HTR-8/SVneo (cell line): Measurements from ENCODE around the gene TAOK2.
"Not testable (repeated sequence)": the region's sequence is repeated elsewhere in the genome, so short reads cannot be mapped to it uniquely, and the experiment has no call there.

Source experiments
- DNase-seq: peaks from one replicate; pipeline ENCODE4 v3.0.0; 2011; ENCODE audit warnings: low spot score, mixed read lengths; ENCODE audit not compliant: insufficient read length
- FAIRE-seq: peaks from 2 replicates; lab custom pipeline; 2011; peaks lifted over from hg19 to GRCh38; lab: Jason Lieb, UNC

The TAOK2 gene

DNA sequence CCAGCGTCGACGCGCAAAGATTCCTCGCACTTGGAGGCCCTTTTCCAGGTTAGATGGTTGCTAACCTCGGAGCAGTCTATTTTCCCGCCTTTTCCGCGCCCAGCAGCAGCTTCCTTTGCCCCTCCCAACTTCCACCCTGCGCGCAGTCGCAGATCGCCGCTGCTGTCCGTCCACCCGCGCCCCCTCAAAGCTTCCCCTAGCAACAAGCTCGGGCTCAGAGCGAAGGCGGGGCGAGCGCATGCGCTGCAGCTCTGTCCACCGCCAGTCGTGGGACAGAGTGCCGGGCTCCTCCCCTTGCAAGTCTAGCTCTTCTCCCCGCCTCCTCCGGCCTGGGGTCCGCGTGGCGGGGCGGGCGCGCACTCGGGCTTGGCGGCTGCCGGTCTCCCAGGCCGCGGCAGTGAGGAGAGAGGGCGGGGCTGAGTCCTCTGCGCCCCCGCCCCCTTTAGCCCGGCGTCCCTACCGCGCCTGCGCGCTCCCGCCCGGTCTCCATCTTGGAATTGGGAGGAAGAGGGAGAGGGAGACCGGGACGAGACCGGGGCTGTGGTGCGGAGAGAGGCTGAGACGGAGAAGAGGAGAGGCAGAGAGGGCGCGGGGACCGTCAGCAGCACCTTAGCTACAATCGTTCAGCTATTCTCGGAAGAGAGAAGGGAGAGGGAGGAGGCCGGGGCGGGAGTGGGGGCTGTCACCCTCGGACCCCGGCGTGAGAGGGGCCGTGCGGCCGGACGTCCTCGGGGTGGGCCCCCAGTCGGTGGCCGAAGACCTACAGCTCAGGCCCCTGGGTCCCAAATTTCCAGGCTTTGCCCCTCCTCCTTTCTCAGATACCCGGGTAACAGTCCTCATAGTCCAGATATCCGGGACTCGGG, at the start of gene TAOK2:
TAOK2 (plus strand) TSS at position 485 of the 863 bp plus-strand sequence. CDS start 3,905 bp downstream, outside the sequence.
- FAIRE-seq, result peak; percentile 62

DNA sequence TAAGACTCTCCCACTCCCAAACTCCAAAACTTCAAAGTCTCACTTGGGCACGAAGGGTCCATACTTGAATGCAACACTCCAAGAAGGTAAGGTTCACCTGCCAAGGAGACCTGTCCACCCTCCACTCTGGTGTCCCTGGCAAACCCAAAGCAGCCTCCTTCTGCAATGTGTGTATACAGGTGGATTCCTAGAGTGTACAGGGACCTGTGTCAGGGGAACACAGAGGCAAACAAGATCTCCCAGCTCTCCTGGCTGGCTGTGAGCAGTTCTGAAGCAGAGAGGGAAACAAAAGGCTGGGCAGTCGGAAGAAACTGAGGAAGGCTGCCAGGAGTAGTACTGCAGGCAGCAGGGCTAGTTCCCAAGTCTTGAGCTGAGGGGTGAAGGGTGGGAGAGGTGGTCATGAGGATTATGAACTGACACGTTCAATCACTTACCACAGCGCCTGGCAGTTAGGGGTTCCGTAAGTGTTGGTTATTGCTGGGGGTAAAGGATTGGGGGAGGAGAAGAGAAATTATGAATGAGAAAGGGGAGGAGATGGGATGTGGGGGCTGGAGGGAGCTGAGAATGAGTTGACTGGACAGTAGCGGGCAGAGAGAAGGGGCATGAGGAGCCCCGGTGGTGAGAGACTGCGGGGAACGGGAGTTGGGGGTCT, 48.4 kb upstream of the TAOK2 start:
- DNase-seq, result no peak

More for the DNA sequence above, at the start of gene TAOK2:
- peak; percentile 98 for DNase-seq

DNA sequence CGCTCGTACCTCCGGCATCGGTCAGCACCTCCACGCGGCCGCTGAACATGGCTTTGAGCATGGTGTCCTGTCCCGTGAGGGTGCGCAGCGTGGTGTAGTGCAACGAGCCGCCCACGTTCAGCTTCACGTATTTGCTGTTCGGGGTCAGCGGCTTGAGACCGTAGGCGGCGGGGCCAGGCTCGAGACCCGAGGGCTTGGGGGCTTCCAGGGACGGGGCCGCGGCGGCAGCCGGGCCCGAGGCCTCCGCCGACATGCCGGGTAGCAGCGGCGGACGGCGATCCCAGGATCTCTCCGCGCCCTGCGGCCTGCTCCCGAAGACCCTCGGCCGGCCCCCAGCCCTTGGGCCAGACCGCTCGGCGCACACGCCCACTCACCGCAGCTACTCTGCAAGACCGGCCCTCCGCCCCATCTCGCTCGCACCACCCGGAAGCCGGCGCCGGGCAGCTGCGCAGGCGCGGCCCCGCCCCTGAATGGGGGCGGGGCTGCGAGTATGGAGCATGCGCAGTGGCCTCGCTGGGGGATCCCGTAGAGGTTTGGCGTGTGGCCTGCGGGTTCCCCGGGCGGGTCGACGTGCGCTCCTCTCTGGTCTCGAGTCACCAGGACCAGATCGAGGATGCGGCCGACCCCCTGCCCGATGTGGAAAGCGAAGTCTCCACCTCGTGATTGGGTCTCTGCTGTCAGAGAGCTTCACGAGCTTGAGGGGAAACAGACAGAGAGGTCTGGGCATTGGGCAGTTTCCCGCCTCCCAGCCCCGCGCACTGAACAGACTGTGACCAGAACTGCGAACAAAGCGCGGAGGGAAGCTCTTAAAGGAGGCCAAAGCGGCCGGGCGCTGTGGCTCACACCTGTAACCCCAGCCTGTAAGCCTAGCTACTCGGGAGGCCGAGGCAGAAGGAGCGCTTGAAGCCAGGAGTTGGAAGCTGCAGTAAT, 47.6 kb upstream of the TAOK2 start, which contains the start of gene KCTD13:
KCTD13 (minus strand) TSS at position 446 of the 930 bp plus-strand sequence; CDS start at position 253, 193 bp downstream.
- peak; percentile 70 for FAIRE-seq
- peak; percentile 96 for DNase-seq

More for the DNA sequence above, 48.4 kb upstream of the TAOK2 start:
- FAIRE-seq, result no peak

DNA sequence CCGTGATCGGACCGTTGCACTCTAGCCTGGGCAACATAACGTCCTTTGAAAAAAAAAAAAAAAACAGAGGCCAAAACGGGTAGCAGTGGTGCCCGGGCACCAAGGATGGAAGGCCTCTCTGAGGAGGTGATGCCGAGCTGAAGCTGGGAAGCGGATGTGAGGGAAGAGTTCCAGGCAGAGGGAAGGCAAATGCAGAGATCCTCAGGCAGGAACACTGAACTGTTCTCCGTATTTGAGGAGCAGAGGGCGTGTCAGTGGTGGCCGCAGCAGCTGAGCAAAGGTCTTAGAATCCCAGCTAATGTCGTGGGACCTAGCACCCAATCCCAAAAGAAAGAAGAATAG, 47.0 kb upstream of the TAOK2 start:
- DNase-seq, result no peak
- FAIRE-seq, result no peak

DNA sequence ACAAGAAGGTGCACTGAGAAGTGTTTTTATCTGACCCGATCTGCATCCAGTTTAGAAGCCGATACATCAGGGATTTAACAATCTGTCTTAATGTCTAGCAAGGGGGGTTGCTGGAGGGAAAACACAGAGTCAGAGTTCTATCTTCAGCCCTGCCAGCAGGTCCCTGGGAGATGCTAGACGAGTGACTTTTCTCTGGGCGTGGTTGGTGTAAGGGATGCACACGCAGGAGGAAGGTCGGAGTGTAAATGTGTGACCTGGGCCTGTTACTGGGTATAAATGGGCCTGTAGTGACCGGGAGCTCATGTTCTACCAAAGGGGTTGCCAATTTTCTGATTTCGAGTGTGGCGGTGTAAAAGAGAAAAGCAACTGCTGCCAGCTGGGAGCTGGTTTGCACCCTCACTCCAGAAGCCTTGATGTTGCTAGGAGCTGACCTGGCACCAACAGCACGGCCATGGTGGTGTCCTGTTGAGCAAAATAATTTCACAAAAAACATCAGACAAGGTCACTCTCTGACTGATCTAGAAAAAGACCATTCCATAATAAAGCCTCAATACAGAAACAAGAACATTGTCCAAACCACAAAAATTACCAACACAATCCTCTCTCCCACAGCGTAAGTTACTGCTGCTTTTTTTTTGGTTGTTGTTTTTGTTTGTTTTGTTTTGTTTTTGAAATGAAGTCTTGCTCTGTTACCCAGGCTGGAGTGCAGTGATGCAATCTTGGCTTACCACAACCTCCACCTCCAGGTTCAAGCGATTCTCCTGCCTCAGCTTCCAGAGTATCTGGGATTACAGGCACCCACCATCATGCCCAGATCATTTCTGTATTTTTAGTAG, 46.4 kb upstream of the TAOK2 start:
- FAIRE-seq (no peak), DNase-seq (no peak)

DNA sequence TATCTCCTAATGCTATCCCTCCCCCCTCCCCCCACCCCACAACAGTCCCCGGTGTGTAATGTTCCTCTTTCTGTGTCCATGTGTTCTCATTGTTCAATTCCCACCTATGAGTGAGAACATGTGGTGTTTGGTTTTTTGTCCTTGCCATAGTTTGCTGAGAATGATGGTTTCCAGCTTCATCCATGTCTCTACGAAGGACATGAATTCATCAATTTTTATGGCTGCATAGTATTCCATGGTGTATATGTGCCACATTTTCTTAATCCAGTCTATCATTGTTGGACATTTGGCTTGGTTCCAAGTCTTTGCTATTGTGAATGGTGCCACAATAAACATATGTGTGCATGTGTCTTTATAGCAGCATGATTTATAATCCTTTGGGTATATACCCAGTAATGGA, 41.9 kb upstream of the TAOK2 start:
- not testable (repeated sequence) for DNase-seq, FAIRE-seq

DNA sequence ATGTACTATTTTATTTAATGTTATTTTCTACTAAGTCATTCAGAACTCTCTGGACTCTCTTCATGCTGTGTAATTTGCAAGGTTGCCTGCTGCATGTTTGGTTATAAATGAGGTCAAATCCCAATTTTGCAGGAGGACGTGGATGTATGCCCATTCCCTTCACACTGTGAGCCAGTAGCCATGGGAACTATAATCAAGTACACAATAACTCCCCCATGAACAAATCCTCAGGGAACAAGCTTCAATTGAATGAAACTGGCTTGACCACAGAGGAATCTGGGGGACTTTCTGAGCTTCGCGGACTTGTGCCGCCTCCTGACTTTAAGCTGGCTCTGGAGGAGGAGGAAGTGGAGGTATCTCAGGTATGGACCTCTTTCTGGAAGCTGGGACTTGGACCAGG, 33.0 kb upstream of the TAOK2 start:
- DNase-seq, result no peak
- FAIRE-seq, result no peak

DNA sequence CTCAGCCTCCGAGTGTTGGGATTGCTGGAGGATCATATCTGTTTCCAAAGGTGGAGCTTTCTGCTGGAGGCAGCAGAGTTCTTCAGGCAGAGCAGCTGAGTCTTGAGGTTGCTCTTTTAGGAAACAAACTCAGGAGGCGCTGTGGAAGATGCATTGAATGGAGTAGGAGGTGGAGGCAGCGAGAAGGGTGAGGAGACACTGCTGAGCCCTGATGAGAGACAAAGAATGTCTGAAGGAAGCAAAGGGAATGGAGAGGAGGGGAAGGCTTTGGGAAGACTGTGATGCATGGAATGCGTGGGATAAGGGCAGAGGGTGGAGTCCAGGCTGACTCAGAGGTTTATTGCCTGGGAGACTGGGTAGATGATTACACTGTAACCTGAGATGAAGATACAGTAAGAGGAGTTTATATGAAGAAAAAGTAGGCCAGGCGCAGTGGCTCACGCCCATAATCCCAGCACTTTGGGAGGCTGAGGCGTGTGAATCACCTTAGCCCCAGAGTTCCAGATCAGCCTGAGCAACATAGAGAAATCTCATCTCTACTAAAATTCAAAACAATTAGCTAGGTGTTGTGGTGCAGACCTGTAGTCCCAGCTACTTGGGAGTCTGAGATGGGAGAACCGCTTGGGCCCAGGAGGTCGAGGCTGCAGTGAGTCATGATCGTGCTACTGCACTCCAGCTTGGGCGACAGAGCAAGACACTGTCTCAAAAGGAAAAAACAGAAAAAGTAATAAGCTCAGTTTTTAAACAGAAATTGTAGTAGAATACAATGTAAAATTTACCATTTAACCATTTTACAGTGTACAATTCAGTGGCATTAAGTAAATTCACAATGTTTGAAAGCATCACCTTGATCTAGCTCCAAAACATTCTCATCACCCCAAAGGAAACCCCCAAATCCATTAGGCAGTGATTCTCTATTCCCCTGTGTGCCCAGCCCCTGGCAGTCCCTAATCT, 29.5 kb upstream of the TAOK2 start:
- FAIRE-seq (peak; percentile 16), DNase-seq (peak; percentile 94)

DNA sequence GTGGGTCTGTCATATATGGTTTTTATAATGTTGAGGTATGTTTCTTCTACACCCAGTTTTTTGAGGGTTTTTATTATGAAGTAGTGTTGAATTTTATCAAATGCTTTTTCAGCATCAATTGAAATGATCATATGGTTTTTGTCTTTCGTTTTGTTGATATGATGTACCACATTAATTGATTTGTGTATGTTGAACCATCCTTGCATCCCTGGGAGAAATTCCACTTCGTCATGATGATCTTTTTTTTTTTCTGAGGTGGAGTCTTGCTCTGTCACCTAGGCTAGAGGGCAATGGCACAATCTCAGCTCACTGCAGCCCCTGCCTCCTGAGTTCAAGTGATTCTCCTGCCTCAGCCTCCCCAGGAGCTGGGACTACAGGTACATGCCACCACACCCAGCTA, 25.8 kb upstream of the TAOK2 start:
- FAIRE-seq, result no peak
- no peak for DNase-seq

DNA sequence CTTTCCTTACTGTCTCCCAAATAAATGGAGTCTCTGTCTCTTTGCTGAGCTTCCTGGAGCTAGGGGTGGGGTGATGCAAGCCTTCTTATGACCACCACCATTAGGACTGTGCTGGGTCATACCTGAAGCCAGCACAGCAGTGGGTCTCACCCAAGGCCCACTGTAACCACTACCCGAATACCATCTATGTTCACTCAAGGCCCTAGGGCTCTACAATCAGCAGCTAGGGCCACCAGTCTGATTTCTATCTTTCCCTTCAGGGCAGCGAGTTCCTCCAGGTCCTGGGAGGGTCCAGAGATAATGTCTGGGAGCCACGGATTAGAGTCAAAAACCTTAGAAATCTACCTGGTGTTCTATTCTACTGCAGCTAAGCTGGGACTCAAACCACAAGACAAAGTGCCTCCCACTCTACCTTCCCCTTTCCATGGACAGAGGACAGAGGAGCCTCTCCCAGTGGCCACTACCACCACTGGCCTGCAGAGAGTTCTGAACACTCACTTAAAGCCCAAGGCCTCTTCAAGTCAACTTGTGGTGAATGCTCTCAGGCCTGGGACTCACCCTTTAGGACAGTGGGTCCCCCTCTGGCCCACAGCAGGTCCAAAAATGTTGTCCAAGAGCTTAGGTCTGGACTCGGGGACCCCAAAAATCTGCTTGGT, 22.7 kb upstream of the TAOK2 start:
- FAIRE-seq, result no peak

DNA sequence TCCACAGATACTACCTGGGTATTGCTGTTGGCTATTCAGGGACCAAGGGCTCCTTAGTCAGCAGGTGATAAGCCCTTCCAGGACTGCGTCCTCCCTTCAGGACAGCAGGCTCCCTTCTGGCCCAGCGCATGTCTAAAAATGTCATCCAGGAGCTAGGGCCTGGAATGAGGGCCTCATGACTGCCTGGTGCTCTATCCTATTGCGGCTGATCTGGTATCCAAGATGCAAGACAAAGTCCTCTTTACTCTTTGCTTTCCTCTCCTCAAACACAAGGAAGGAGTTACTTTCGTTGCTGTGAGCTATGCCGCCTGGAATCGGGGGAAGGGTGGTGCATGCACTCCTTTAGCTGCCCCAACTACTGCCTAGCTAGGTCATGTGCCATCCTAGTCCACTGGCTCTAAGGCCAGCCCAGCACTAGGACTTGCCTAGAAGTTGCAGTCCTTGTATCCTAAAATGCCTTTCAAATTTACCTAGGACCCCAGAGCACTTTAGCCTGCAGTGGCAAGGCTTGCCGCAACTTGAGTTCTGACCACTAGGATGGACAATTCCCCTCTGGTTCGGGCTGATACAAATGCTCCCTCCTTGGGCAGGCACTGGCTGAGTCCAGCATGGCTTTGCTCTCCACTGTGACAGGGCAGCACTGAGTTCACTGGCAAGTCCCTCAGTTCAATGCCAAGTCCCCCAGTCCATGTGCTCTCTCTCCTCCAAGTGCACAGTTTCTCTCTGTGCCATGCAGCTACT, 21.9 kb upstream of the TAOK2 start:
- FAIRE-seq, result no peak
- DNase-seq, result no peak

More for the DNA sequence above, 22.7 kb upstream of the TAOK2 start:
- no peak for DNase-seq

DNA sequence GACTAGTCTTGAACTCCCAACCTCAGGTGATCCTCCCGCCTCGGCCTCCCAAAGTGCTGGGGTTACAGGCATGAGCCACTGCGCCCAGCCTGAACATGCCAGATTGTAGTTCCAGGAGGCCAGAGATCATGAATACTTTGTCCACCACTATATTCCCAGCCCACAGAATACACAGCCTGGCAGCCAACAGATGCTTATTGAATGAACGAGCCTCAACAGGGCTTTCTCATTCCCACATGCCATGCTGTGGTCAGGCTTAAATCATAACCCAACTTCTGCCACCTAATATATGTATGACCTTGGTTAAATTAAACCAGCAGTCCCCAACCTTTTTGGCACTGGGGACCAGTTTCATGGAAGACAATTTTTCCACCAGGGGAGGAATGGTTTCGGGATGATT, 14.9 kb upstream of the TAOK2 start:
- FAIRE-seq, result no peak
- no peak for DNase-seq

DNA sequence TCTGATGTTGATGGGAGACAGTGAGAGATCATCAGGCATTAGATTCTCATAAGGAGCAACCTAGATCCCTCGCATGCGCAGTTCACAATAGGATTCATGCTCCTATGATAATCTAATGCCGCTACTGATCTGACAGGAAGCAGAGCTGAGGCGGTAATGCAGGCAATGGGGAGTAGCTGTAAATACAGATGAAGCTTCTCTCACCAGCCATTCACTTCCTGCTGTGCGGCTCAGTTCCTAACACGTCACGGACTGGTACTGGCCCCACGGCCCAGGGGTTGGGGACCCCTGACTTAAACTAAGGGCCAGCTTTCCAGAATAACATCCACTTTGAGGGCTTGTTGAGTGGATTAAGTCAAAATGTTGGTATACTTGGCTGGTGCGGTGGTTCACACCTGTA, 14.4 kb upstream of the TAOK2 start:
- FAIRE-seq, result no peak
- DNase-seq, result no peak

DNA sequence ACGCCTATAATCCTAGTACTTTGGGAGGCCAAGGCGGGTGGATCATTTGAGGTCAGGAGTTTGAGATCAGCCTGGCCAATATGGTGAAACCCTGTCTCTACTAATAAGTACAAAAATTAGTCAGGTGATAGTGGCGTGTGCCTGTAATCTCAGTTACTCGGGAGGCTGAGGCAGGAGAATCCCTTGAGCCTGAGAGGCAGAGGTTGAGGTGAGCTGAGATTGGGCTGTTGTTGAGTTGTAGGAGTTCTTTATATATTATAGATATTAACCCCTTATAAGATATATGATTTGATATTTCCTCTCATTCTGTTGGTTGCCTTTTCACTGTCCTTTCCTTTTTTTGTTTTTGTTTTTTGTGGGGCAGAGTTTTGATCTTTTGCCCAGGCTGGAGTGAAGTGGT, 13.8 kb upstream of the TAOK2 start:
- DNase-seq, FAIRE-seq: not testable (repeated sequence)

DNA sequence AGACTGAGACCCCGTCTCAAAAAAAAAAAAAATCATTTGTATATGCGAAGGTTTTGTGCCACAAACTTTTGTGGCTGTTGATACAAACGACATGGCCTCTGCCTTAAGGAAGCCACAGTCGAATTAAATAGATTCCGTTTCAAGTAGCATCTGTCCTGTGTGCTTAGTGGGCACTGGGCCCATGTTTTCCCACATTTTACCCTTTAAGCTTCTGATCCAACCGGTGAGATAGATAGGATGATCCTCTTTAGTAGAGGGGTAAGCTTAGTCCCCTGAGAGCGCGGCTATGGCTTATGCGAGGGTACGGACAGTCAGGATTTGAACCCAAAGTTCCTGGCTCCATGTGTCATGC, 12.6 kb upstream of the TAOK2 start:
- FAIRE-seq, result no peak

DNA sequence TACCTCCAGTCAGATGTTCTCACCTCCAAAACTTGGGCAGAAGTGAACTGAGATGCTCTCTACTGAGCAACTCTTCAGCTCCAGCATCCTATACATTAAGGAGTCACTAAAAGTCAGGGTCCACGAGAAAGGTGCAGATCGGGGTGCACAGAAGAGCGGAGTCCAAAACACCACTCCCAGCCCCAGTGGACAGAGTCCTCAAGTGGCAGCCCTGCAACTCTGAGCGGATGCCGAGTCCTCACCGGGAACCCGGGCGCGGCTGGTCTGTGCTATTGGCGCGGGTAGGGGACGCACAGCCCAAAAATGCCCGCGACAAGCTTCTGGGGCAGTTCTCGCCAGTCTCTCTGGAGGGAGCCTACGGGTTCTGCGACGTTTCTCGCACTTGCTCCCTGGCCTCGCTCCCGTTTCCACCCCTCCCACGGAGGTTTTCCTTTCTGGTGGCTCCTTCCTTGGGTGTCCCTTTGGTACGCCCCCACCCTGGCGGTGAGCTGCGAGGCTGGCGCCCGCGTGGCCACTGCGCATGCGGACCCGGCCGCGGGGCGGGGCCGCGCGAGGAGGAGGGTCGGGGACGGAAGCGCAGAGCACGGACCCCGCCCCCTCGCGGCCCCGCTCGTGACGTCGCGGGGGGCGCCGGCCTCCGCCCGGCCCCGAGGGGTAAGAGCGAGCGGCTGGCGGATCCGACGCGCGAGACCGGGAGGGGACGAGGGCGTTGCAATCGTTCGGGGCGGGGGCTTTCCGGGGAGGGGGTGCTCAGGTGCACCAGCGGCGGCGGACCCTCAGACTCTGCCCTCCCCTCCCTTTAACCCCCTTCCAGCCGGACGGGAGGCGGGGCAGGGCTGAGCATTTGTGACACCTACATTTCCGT, 12.0 kb upstream of the TAOK2 start, which contains the start of gene TMEM219:
TMEM219 (plus strand) TSS at position 601 of the 865 bp plus-strand sequence. CDS start 1,065 bp downstream, outside the sequence.
- DNase-seq, result peak; percentile 96
- peak; percentile 44 for FAIRE-seq

More for the DNA sequence above, 12.6 kb upstream of the TAOK2 start:
- DNase-seq, result no peak
